HepG2 (cell line): Measurements from ENCODE around the gene ZNF442. TPM values are rescaled to one million over a fixed set of nuclear protein-coding genes. Genes with fewer than 3 reads are reported as not detected.

Experiments used
- ATF4 ChIP-seq, 2 experiments: fragments of 450-650 bp in 1 of 2; sonication (generic) in 1 of 2; formaldehyde crosslinking; IDR thresholded peaks; 2 replicates each; pipeline versions ENCODE4 v1.5.0 to v1.8.0; 2020 to 2022; ENCODE audit warnings: mild to moderate bottlenecking in 1 of 2, missing genetic modification reagents in 1 of 2
- CBX1 ChIP-seq: IDR thresholded peaks from one replicate; pipeline ENCODE4 v1.6.1; 2016; ENCODE audit warnings: antibody characterized with exemption, low read depth
- CREM ChIP-seq, 2 experiments: sonication (generic) in 1 of 2; formaldehyde crosslinking in 1 of 2; IDR thresholded peaks; 2 replicates each; pipeline versions ENCODE4 v1.4.0 to v1.6.1; 2016 to 2020; ENCODE audit warnings: antibody characterized with exemption in 1 of 2, mild to moderate bottlenecking in 1 of 2, missing genetic modification reagents in 1 of 2
- DBP ChIP-seq: sonication (generic); formaldehyde crosslinking; IDR thresholded peaks from 2 replicates; pipeline ENCODE4 v1.4.0; 2020; ENCODE audit warnings: missing genetic modification reagents; ENCODE audit errors: not compliant biosample characterization
- DMAP1 ChIP-seq: IDR thresholded peaks from 2 replicates; pipeline ENCODE4 v1.6.1; 2016
- HNF1B ChIP-seq: sonication (generic); formaldehyde crosslinking; IDR thresholded peaks from 2 replicates; pipeline ENCODE4 v1.5.1; 2020; ENCODE audit warnings: mild to moderate bottlenecking, moderate library complexity, missing genetic modification reagents
- MED13 ChIP-seq: sonication (generic); formaldehyde crosslinking; IDR thresholded peaks from 2 replicates; pipeline ENCODE4 v1.5.0; 2020; ENCODE audit warnings: missing genetic modification reagents
- MEF2D ChIP-seq: sonication (generic); formaldehyde crosslinking; IDR thresholded peaks from 2 replicates; pipeline ENCODE4 v1.5.1; 2020; ENCODE audit warnings: mild to moderate bottlenecking, missing genetic modification reagents
- NR1H2 ChIP-seq: sonication (generic); formaldehyde crosslinking; IDR thresholded peaks from 2 replicates; pipeline ENCODE4 v1.8.1; 2022; ENCODE audit warnings: low read depth, missing genetic modification reagents, borderline replicate concordance
- RARA ChIP-seq: IDR thresholded peaks from 2 replicates; pipeline ENCODE4 v1.6.1; 2016; ENCODE audit warnings: missing genetic modification reagents, missing compliant biosample characterization
- REXO4 ChIP-seq: sonication (generic); formaldehyde crosslinking; IDR thresholded peaks from 2 replicates; pipeline ENCODE4 v1.8.0; 2022; ENCODE audit warnings: missing genetic modification reagents, mild to moderate bottlenecking, borderline replicate concordance
- SALL1 ChIP-seq: sonication (generic); formaldehyde crosslinking; IDR thresholded peaks from 2 replicates; pipeline ENCODE4 v1.8.0; 2022; ENCODE audit warnings: mild to moderate bottlenecking, missing genetic modification reagents
- SMAD3 ChIP-seq: sonication (generic); formaldehyde crosslinking; IDR thresholded peaks from 2 replicates; pipeline ENCODE4 v1.4.0; 2020; ENCODE audit warnings: missing genetic modification reagents
- SP4 ChIP-seq: sonication (generic); formaldehyde crosslinking; IDR thresholded peaks from 2 replicates; pipeline ENCODE4 v1.8.1; 2023; ENCODE audit warnings: mild to moderate bottlenecking, missing genetic modification reagents
- SRSF9 ChIP-seq: fragments of 200-400 bp; formaldehyde crosslinking; IDR thresholded peaks from 2 replicates; pipeline ENCODE4 v1.6.1; 2018; ENCODE audit warnings: borderline replicate concordance, mild to moderate bottlenecking, low read depth, low read length; ENCODE audit not compliant: insufficient read depth, poor library complexity, severe bottlenecking
- TFAP4 ChIP-seq: sonication (generic); IDR thresholded peaks from 2 replicates; pipeline ENCODE4 v1.6.1; 2016; ENCODE audit warnings: low read depth, borderline replicate concordance
- ZBTB39 ChIP-seq: sonication (generic); formaldehyde crosslinking; IDR thresholded peaks from 2 replicates; pipeline ENCODE4 v1.5.0; 2020; ENCODE audit warnings: missing genetic modification reagents
- ZC3H13 ChIP-seq: sonication (generic); formaldehyde crosslinking; IDR thresholded peaks from 2 replicates; pipeline ENCODE4 v1.8.1; 2023; ENCODE audit warnings: mild to moderate bottlenecking, missing genetic modification reagents, moderate library complexity
- ZFP36L1 ChIP-seq: sonication (generic); formaldehyde crosslinking; IDR thresholded peaks from 2 replicates; pipeline ENCODE4 v1.8.0; 2022; ENCODE audit warnings: mild to moderate bottlenecking, missing genetic modification reagents, moderate library complexity
- ZMYM3 ChIP-seq: sonication (generic); formaldehyde crosslinking; IDR thresholded peaks from 2 replicates; pipeline ENCODE4 v1.5.1; 2020; ENCODE audit warnings: mild to moderate bottlenecking, missing genetic modification reagents
- ZNF430 ChIP-seq: sonication (generic); formaldehyde crosslinking; IDR thresholded peaks from 2 replicates; pipeline ENCODE4 v1.9.0; 2021; ENCODE audit warnings: mild to moderate bottlenecking, missing genetic modification reagents
- ZNF777 ChIP-seq: sonication (generic); formaldehyde crosslinking; IDR thresholded peaks from 2 replicates; pipeline ENCODE4 v1.4.0; 2020; ENCODE audit warnings: missing genetic modification reagents
- polyA plus RNA-seq, 8 experiments: library from polyadenylated mRNA; depleted of rRNA in 3 of 8; stranded (reverse) in 7 of 8; unstranded in 1 of 8; fragments of >200 nt; fragmentation: Illumina TruSeq in 4 of 8; extraction: Trizol in 4 of 8; gene quantifications; 2 replicates each; pipeline versions ENCODE4 v1.2.1 to v1.2.3, GENCODE V29; 2011 to 2016; ENCODE audit warnings: low read depth in 4 of 8, missing spikeins in 1 of 8, mixed read lengths in 1 of 8; ENCODE audit not compliant: insufficient read depth in 1 of 8
- total RNA-seq, 5 experiments: library from RNA; depleted of rRNA; stranded (reverse); fragments of >200 nt; fragmentation: Illumina TruSeq; extraction: Trizol; gene quantifications; 2 replicates each; pipeline ENCODE4 v1.2.3, GENCODE V29; 2016; ENCODE audit warnings: low read depth in 1 of 5

Gene ZNF442
- total and polyA plus RNA-seq, 2 of the 13 experiments (the other 11 are each of a cell fraction or from before 2014, with no cell fraction given): 1.0 to 6.0 TPM

GRCh38 chr19:12333162-12334159, 32.0 kb downstream of the ZNF442 start, which contains the start of gene ZNF563 (continued):
- TF ChIP-seq HNF1B (CRISPR knock-in tag) (peak; percentile 85), DBP (peak; percentile 59), MEF2D (CRISPR knock-in tag) (peak; percentile 56; the same call in 1 of the 2 replicates), MED13 (CRISPR knock-in tag) (no peak), SALL1 (CRISPR knock-in tag) (peak; percentile 80; the same call in 1 of the 2 replicates), DMAP1 (CRISPR knock-in tag) (peak; percentile 63; the same call in 1 of the 2 replicates), ZC3H13 (CRISPR knock-in tag) (0 out of 2 replicates have a peak, but pooled peaks have one; percentile 50), NR1H2 (CRISPR knock-in tag) (0 out of 2 replicates have a peak, but pooled peaks have one; percentile 44), TFAP4 (peak; percentile 65; the same call in 1 of the 2 replicates), ZBTB39 (CRISPR knock-in tag) (no peak), SMAD3 (CRISPR knock-in tag) (0 out of 2 replicates have a peak, but pooled peaks have one; percentile 55), SP4 (peak; percentile 98), ATF4 (CRISPR knock-in tag; IDR thresholded peaks at IDR 0.05) (peak in 1 of 2 experiments; percentile 54; a peak in 1 of 4 replicates), ZMYM3 (no peak), ZFP36L1 (CRISPR knock-in tag) (0 out of 2 replicates have a peak, but pooled peaks have one; percentile 84), RARA (CRISPR knock-in tag) (peak; percentile 43), CBX1 (peak; percentile 40), ZNF430 (CRISPR knock-in tag) (peak; percentile 96), SRSF9 (no peak), REXO4 (peak; percentile 30; the same call in 1 of the 2 replicates), CREM (IDR thresholded peaks at IDR 0.05) (peak; percentile 57; the same call in 1 of the 2 replicates), CREM (CRISPR knock-in tag; IDR thresholded peaks at IDR 0.05) (no peak), ZNF777 (CRISPR knock-in tag) (peak; percentile 51; the same call in 1 of the 2 replicates)
